SU-DHL-6 (cell line): ENCODE data around the gene MCM3.

ENCODE experiments used
- H2AFZ ChIP-seq: fragments of 200-600 bp; sonication (generic); 2 replicates; pipeline ENCODE4 v1.6.1; 2014; ENCODE audit warnings: low read depth, mild to moderate bottlenecking, moderate library complexity, mixed read lengths, antibody characterized with exemption, low read length; ENCODE audit not compliant: severe bottlenecking
- H3F3A ChIP-seq: fragments of 200-600 bp; shearing (Covaris generic); 2 replicates; pipeline ENCODE4 v1.6.0; 2016; ENCODE audit warnings: antibody characterized with exemption, mild to moderate bottlenecking; ENCODE audit not compliant: insufficient read depth
- H3K27ac ChIP-seq: fragments of 200-600 bp; sonication (generic); 2 replicates; pipeline ENCODE4 v1.5.1; 2016; ENCODE audit warnings: low read depth, mild to moderate bottlenecking, low read length, moderate library complexity, mixed read lengths
- H3K27me3 ChIP-seq: fragments of 200-600 bp; sonication (generic), shearing (Covaris generic); 2 replicates; pipeline ENCODE4 v1.6.0; 2014; ENCODE audit warnings: mild to moderate bottlenecking, low read length
- H3K36me3 ChIP-seq: fragments of 200-600 bp; sonication (generic); 2 replicates; pipeline ENCODE4 v1.6.1; 2014; ENCODE audit warnings: mild to moderate bottlenecking, low read length, mixed read lengths
- H3K4me2 ChIP-seq: fragments of 300-600, 200-600 bp; shearing (Covaris generic), sonication (generic); 2 replicates; pipeline ENCODE4 v1.6.0; 2014; ENCODE audit warnings: low read length, low read depth, mild to moderate bottlenecking; ENCODE audit not compliant: poor library complexity, severe bottlenecking
- H3K4me3 ChIP-seq: fragments of 200-600 bp; sonication (generic); 2 replicates; pipeline ENCODE4 v1.5.1; 2014; ENCODE audit warnings: antibody characterized with exemption, low read length, mild to moderate bottlenecking, mixed read lengths; ENCODE audit not compliant: insufficient read depth, poor library complexity, severe bottlenecking
- H3K79me2 ChIP-seq: fragments of 200-600 bp; sonication (generic); 2 replicates; pipeline ENCODE4 v1.6.1; 2014; ENCODE audit warnings: mild to moderate bottlenecking, low read length, moderate library complexity; ENCODE audit not compliant: insufficient read depth
- H3K9ac ChIP-seq: fragments of 200-600 bp; sonication (generic); 2 replicates; pipeline ENCODE4 v1.7.0; 2014; ENCODE audit warnings: mild to moderate bottlenecking, low read length
- H3K9me2 ChIP-seq: fragments of 200-600 bp; sonication (generic); replicated peaks from 2 replicates; pipeline ENCODE4 v1.6.1; 2014; ENCODE audit warnings: low read length; ENCODE audit not compliant: insufficient read depth
- H3K9me3 ChIP-seq: fragments of 200-600 bp; sonication (generic); 2 replicates; pipeline ENCODE4 v1.6.1; 2014; ENCODE audit warnings: low read length, mixed read lengths; ENCODE audit not compliant: insufficient read depth
- H4K20me1 ChIP-seq: fragments of 200-600 bp; sonication (generic); 2 replicates; pipeline ENCODE4 v1.6.1; 2014; ENCODE audit warnings: low read depth, mild to moderate bottlenecking, antibody characterized with exemption, low read length, moderate library complexity, mixed read lengths
- CTCF ChIP-seq: fragments of 200-600 bp; sonication (generic); IDR thresholded peaks from one replicate; pipeline ENCODE4 v1.5.1; 2017; ENCODE audit warnings: antibody characterized with exemption, mild to moderate bottlenecking, low read length, moderate library complexity; ENCODE audit not compliant: insufficient read depth, poor library complexity, severe bottlenecking
- EZH2phosphoT487 ChIP-seq: fragments of 200-600 bp; sonication (generic), shearing (Covaris generic); conservative IDR thresholded peaks from 2 replicates; pipeline ENCODE4 v1.6.1; 2018; ENCODE audit warnings: mild to moderate bottlenecking, antibody characterized with exemption, low read length, moderate library complexity, mixed read lengths

The MCM3 gene

GRCh38 chr6:52260634-52261033, 23.9 kb downstream of the MCM3 start:
- Histone ChIP-seq H2AFZ (no peak overlapping the region), H3K36me3 (peaks cover 41% of the 10 kb centered on the region)

GRCh38 chr6:52255434-52255833, 29.1 kb downstream of the MCM3 start:
- no peak overlapping the region for H3K27ac ChIP-seq
- TF ChIP-seq CTCF = no peak
- no peak for TF ChIP-seq EZH2phosphoT487
- no peaks in the 10 kb centered on the region for H3K9me3 ChIP-seq
- no peak overlapping the region for H3K9ac ChIP-seq
- no peaks in the 10 kb centered on the region for H3K36me3 ChIP-seq
- H3K4me3 ChIP-seq = no peak overlapping the region
- no peak overlapping the region for H2AFZ ChIP-seq
- no peaks in the 10 kb centered on the region for H4K20me1 ChIP-seq
- H3K4me2 ChIP-seq = no peak overlapping the region
- H3K27me3 ChIP-seq = no peaks in the 10 kb centered on the region
- no peaks in the 10 kb centered on the region for H3K79me2 ChIP-seq
- H3F3A ChIP-seq = peaks cover 17% of the 10 kb centered on the region
- no peaks in the 10 kb centered on the region for H3K9me2 ChIP-seq

More at GRCh38 chr6:52260634-52261033, 23.9 kb downstream of the MCM3 start:
- H3K4me2 ChIP-seq = no peak overlapping the region
- H3F3A ChIP-seq = peaks cover 57% of the 10 kb centered on the region
- TF ChIP-seq EZH2phosphoT487 (no peak), CTCF (no peak)
- H3K79me2 ChIP-seq = no peaks in the 10 kb centered on the region
- H3K9me2 ChIP-seq = no peaks in the 10 kb centered on the region
- 0 out of 2 replicates have a peak, but pooled peaks cover 8% of the 10 kb centered on the region for H4K20me1 ChIP-seq
- no peaks in the 10 kb centered on the region for H3K9me3 ChIP-seq
- no peak overlapping the region for H3K9ac ChIP-seq
- H3K4me3 ChIP-seq = no peak overlapping the region
- H3K27ac ChIP-seq = no peak overlapping the region
- H3K27me3 ChIP-seq = no peaks in the 10 kb centered on the region

- Histone ChIP-seq H3K79me2 (no peaks in the 10 kb centered on the region), H3F3A (peaks cover 11% of the 10 kb centered on the region), H3K4me2 (no peak overlapping the region), H2AFZ (no peak overlapping the region), H3K27me3 (no peaks in the 10 kb centered on the region), H3K9me2 (no peaks in the 10 kb centered on the region), H3K9me3 (no peaks in the 10 kb centered on the region), H3K36me3 (no peaks in the 10 kb centered on the region), H3K9ac (no peak overlapping the region), H4K20me1 (no peaks in the 10 kb centered on the region), H3K4me3 (no peak overlapping the region), H3K27ac (no peak overlapping the region)
- TF ChIP-seq EZH2phosphoT487 = no peak
- TF ChIP-seq CTCF = no peak
Observed at GRCh38 chr6:52254731-52255378, 29.7 kb downstream of the MCM3 start.
